Midbrain (tissue), 1 donor: ENCODE measurements around the gene MS4A6E.
"Not testable (repeated sequence)": the region's sequence is repeated elsewhere in the genome, so short reads cannot be mapped to it uniquely, and the experiment has no call there.

Source experiments
- DNase-seq: peaks from one replicate; lab custom pipeline; 2025; lab: John Stamatoyannopoulos, UW

The MS4A6E gene

GRCh38 chr11:60326955-60327354 is at the start of gene MS4A6E:
Gene MS4A6E, plus strand, starts transcription at chr11:60327255. Its CDS starts 7,641 bp downstream, at chr11:60334896.
- no peak for DNase-seq

GRCh38 chr11:60280412-60280811 is 46.6 kb upstream of the MS4A6E start, which contains the start of gene MS4A4A:
Gene MS4A4A, plus strand, starts transcription at chr11:60280666. Its CDS starts 10 bp downstream, at chr11:60280676.
- peak; percentile 18 for DNase-seq

- no peak for DNase-seq
Measured at GRCh38 chr11:60281485-60281884, 45.6 kb upstream of the MS4A6E start.

- no peak for DNase-seq
Measured at GRCh38 chr11:60282286-60282685, 44.8 kb upstream of the MS4A6E start.

DNA sequence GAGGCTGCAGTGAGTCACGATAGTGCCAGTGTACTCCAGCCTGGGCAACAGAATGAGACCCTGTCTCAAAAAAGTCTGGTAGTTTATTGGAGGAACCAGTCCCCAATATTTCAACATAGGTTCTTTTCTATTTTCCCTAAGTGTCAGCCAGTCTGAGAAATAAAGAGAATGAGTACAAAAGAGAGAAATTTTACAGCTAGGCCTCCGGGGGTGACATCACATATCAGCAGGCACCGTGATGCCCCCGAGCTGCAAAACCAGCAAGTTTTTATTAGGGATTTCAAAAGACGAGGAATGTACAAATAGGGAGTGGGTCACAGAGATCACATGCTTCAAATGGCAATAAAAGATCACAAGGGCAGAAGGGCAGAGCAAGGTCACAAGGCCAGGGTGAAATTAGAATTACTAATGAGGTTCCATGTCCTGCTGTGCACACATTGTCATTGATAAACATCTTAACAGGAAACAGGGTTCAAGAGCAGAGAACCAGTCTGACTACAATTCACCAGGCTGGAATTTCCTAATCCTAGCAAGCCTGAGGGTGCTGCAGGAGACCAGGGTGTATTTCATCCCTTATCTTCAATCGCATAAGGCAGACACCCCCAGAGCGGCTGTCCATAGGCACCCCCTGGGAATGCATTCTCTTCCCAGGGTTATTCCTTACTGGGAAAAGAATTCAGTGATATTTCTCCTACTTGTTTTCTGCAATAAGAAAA is 41.5 kb upstream of the MS4A6E start:
- DNase-seq, result not testable (repeated sequence)

DNA sequence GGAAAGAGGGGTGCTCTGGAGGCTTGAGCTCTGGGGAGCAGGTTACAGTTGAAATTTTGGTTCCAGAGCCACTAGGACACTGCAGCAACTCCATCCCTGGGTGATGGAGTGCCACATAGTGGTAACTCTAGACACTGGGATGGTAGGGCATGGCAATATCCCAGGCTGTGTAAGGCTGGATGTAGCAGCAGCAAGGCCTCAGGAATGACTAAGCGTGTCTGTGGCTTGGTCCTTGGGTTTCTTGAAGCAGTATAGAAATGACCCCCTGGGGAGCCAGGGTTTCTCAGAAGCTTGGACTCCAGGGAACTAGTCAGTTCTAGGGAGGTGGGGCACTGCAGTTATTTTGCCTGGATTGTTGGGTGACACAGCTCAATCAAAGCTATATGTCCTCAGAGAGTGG is 38.5 kb upstream of the MS4A6E start:
- DNase-seq, result no peak

GRCh38 chr11:60292145-60292544 is 34.9 kb upstream of the MS4A6E start:
- no peak for DNase-seq

DNA sequence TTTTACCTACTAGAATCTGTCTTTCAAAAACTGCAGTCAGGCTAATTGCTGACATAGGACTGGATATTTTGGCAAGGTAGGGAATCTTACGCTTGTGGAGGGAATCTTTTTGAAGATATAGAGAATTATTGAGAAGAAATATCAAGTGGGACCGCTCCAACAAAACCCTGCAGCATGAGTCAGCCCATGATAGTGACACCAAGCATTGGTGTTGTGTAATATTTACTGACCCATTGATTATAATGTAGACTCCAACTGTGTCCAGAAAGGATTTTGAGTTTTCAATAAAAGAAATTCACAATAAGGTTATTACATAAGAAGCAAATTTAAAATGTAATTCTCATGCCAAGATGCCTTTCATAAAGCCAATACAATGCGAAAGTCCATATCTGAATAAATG is 25.9 kb upstream of the MS4A6E start:
- DNase-seq, result no peak

DNA sequence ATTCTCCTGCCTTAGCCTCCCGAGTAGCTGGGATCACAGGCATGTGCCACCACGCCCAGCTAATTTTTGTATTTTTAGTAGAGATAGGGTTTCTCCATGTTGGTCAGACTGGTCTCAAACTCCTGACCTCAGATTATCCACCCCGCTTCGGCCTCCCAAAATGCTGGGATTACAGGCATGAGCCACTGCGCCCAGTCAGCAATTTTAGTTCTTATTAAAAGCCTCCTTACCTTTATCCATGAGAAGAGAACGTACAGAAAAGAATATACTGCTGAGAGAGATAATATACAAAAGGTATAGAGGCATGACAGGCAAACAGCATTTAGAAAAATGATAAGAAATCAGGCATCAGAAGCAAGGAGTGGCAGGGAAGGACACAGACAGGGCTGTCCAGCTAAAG is 25.2 kb upstream of the MS4A6E start:
- not testable (repeated sequence) for DNase-seq

GRCh38 chr11:60303661-60304060 is 23.4 kb upstream of the MS4A6E start:
- no peak for DNase-seq

DNA sequence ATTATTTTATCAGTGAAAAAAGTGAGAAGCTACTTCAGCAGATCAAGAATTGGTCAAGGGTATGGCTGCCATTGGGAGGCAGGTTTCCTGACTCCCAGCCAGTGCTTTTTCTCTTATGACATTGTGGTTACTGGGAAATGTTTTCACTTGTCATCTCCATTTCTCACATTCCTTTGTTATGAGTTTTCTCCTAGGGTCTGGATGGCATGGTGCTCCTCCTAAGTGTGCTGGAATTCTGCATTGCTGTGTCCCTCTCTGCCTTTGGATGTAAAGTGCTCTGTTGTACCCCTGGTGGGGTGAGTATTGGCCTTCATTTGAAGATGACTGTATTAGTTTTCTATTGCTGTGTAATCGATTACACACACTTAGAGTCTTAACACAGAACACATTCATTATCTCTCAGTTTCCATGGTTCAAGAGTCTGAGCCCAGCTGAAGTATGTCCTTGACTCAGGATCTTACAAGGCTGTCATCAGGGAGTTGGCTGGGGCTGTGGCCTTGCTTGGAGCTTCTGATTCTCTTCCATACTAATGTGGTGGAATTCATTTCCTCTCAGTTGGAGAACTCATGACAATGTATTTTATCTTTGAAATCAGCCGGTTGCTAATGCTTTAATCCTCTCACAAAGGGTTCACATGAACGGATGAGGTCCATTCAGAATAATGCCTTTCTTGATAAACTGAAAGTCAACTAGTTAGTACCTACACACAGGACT is 21.0 kb upstream of the MS4A6E start:
- no peak for DNase-seq

DNA sequence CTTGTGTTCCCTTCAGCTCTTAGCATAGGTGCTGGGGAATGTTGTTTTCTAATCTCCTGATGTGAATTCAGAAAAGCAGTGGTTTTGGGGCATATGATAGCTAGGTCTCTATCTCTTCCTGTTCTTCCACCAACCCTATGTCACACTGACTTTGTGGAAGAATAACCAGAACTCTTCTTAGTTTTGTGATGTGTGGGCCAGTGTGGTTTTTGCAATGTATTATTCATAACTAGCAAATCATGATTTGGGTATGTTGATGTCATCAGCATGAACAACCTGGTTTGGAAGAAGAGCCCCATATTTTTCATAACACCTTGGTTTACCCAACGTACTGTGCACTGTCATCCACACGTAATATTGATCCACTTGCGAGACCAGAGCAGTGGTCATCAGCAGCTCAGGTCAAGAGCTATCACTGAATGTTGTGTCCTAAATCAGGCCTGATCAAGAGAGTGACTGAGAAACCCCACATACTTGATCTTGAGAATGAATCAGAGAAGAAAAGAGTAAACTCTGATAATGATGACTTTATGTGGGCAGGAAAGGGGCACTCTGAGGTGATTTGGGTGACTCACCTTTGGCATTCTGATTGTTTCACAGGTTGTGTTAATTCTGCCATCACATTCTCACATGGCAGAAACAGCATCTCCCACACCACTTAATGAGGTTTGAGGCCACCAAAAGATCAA is 19.4 kb upstream of the MS4A6E start:
- DNase-seq, result no peak

DNA sequence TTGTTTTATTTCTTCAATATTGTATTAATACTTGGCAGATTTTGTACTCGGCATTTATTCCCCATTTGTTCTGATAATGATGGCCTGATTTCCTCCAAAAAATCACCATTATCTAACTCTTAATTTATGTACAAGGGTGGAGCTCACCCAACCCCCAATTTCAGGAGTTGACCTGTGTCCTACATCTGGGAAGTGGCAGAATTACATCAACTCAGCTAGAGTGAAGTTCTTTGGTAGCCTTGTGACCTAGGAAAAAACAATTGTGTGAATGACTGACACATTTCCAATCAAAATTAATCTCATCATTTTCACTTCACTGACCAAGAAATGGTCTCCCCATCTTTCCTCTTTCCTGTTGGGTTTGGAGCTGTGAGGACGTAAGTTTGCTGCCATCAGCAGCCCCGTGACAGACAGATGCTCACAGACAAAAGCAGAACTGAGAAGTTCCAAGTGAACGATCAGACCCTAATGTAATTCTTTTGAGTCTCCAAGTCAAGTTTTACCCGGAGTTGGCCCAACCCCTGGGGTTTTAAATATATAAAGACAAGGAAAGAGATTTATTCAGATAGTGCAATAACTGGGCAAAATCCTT is 16.6 kb upstream of the MS4A6E start:
- DNase-seq, result no peak

DNA sequence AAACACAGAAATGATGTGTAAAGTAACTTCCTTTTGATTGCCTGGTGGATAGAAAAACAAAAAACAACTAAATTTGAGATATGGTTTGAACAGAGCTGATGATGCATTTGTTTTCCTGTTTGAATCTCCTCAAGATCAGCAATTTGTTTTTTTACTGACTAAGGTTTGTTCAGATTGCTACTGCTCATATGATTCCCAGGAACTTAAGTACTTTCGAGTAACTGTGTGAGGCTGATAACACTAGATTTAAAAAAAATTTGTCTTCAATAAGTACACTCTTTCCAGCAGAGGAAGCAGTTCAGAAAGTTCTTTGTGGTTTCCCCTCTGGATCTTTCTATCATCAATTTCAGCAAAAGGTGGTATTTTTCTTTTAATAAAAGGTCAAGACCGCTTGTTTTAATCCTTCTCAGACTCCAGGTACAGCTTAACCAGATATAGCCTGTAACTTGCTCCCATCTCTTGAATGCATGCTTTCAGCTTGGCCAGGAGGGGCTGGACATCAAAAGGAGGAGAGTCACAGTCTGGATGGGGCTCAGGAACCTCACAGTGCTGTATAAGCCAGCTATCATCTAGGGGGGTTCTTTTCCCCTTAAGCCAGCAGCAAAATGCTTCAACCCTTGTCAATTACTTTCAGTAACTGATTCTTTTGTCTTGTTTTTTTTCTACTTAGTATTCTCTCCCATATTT is 12.3 kb upstream of the MS4A6E start:
- no peak for DNase-seq

DNA sequence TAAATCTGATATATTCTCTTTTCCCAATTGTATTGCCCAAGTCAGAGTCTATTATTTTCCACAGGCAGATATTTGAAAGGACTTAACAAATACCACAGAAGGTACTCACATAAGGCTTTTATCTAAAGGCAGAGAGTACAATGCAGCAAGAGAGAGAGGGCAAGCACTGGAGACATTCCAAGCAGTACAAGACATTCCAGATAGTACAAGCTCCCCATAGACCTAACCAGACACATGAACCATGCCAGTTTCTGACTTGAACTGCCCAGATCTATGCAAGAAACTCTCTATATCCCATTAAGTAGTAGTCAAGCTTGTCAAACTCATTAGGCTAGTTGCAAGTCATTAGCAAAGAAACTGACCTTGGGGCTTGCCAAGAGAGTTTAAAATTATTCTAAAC is 11.2 kb upstream of the MS4A6E start:
- no peak for DNase-seq

DNA sequence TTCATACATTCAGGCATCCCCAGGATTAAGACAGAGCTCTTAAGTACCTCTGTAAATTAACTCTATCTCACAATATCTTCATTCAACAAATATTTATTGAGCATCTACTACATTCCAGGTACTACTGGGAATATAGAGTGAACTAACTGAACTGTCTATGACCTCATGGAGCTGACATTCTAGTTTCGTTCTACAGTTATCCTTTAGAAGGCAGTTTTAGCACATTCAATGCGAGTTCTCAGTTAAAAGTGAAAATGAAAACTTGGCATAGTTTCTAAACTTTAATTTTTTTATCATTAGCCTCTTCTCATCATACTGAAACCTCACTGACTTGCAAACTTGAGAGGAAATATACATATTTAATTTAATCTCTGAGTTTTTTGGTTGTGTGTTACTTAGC is 10.7 kb upstream of the MS4A6E start:
- no peak for DNase-seq

- DNase-seq, result no peak
Measured at GRCh38 chr11:60318726-60319125, 8.3 kb upstream of the MS4A6E start.

- DNase-seq, result no peak
Measured at GRCh38 chr11:60321051-60321450, 6.0 kb upstream of the MS4A6E start.

GRCh38 chr11:60328460-60328859 is 1.4 kb downstream of the MS4A6E start:
- DNase-seq, result no peak

DNA sequence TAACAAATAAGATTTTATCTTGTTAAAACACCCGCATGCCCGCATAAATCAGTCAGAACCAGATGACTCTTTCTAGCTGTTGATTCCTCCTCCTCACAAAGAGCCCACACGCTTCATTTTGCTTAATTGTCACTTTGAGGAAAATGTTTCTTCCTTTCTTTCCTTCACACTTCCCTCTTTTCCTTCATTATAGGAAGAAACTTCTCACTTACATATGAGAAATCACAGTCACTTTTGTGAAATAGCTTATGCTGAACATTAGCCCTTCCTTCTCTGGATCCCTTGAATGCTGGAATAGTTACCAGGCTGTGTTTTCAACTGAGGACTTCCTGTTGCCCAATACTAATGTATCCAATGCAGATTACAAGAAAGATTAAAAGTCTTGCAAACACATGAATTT is 5.8 kb downstream of the MS4A6E start:
- DNase-seq, result no peak

DNA sequence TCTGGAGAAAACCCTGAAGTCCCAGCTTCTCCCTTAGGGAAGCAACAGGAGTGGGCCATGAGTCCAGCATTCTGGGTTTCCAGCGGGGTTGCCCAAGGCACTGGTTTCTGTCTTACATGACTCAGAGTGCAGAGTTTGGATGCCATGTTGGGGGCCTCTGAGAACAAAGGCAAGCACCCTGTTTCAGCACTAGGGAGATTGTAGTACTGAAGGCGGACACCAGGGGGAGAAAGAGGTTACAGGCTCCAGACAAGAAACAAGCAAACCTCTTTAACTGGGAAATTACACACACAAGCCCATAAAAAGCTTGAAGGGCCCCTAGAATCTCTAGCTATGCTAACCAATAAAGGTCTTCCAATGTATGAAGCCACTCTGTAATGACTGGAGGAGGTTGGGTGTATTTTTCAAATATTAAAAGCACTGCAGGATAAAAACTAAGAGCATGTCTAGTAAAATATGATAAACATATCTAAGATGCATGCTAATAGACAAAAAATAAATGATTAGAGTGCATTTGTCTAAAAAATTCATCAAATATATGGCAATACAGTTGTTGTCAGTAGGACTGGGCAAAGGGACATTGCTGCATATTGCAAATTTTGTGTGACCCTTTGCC is 7.1 kb downstream of the MS4A6E start:
- peak; percentile 30 for DNase-seq
